ENCODE results near the gene EML3. TPM values are rescaled to one million over a fixed set of nuclear protein-coding genes. Genes with fewer than 3 reads are reported as not detected.

EML3 gene
- total and polyA plus RNA-seq, 2 donors from 2014 or later, result 35.0 to 83.3 TPM

DNA sequence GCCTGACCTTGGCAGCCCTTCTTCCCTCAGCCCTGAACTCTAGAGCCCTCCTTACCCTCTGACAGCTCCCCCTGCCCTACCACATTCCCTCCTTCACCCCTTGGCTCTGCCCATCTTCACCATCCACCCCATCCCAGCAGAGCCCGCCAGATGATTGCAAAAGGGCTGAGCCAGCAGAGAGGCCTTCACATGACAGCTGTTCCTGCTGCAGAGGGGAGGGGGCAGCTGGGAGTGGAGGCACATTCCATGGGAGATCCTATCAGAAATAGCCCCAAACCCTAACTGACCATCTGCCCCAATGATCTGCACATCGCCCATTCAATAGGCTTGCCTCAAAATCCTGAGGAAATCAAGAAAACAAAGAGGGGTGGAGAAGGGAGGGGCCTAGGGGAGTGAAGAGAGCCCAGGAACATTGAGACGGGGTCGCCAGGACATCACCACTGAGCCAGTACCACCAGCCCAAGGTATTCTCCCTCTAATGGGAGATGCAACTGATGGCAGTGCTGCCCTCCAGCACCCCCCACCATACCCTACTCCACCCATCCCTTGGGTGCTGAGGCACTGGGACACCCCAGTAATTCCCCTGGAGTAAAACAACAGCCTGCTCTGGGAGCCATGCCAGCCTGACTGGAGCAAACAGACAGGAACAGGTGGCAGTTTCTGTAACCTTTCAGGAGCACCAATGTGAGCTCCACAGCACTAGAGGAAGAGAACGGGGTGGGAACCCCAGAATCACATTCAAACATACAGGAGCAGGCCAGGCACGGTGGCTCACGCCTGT lies 58.0 kb downstream of the EML3 start:
- H3K9ac ChIP-seq (ENCODE audit: low read length in 3 of 3), result peak overlapping the region in 1 of 3 donors; percentile 51

DNA sequence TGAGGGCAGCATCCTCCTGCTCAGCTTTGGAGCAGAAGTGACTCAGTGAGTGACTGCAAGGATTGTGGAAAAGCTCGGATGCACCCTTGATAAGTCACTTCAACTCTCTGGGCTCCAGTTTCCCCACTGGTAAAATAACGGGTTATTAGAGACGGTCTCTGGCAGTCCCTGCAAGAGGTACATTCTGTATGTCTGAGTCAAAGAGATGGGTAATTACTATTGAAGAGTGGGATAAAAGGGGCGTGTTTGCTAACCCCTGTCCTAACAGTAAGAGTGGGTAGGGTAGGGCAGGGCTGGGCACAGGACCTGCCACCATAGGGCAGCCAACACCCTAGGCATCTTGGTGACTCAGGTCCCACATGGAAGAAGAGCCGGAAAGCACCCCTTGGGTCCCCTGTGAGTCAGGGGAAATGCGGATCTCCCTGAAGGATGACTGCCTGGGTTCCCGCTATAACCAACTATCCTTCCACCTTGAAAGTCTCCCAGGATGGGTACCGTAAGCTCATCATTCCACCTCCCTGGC lies 58.7 kb downstream of the EML3 start:
- Histone ChIP-seq H3K27me3 (ENCODE audit: control insufficient read depth, insufficient read depth, low read length) (no peaks in the 10 kb centered on the region), H3K36me3 (ENCODE audit: control insufficient read depth in 2 of 3, insufficient read depth in 3 of 3, low read length in 3 of 3) (peaks cover under 1 to 14% (median 3%) of the 10 kb centered on the region in 3 donors), H3K4me3 (ENCODE audit: low read length in 3 of 3) (peak overlapping the region in 1 of 3 donors; percentile 11), H3K9me3 (ENCODE audit: control insufficient read depth in 2 of 3, insufficient read depth in 1 of 3, low read length in 3 of 3) (no peaks in the 10 kb centered on the region), H3K9ac (ENCODE audit: low read length in 3 of 3) (peak overlapping the region in 1 of 3 donors; percentile 51), H3K27ac (ENCODE audit: low read depth in 2 of 2, low read length in 2 of 2) (peak overlapping the region; percentile 86 to 90), H3K4me1 (ENCODE audit: control insufficient read depth in 2 of 3, insufficient read depth in 2 of 3, low read depth in 1 of 3, low read length in 3 of 3) (peaks cover 5 to 54% (median 54%) of the 10 kb centered on the region in 3 donors)
- FAIRE-seq (no peak), DNase-seq (no peak)
- TF ChIP-seq, protein P1, sequence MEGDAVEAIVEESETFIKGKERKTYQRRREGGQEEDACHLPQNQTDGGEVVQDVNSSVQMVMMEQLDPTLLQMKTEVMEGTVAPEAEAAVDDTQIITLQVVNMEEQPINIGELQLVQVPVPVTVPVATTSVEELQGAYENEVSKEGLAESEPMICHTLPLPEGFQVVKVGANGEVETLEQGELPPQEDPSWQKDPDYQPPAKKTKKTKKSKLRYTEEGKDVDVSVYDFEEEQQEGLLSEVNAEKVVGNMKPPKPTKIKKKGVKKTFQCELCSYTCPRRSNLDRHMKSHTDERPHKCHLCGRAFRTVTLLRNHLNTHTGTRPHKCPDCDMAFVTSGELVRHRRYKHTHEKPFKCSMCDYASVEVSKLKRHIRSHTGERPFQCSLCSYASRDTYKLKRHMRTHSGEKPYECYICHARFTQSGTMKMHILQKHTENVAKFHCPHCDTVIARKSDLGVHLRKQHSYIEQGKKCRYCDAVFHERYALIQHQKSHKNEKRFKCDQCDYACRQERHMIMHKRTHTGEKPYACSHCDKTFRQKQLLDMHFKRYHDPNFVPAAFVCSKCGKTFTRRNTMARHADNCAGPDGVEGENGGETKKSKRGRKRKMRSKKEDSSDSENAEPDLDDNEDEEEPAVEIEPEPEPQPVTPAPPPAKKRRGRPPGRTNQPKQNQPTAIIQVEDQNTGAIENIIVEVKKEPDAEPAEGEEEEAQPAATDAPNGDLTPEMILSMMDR (IDR thresholded peaks at IDR 0.05; ENCODE audit: borderline replicate concordance, extremely low read depth, insufficient read depth), result no peak
- intact Hi-C loops (cut with DNase I), result no loop called here

More for the DNA sequence above, 58.0 kb downstream of the EML3 start:
- Histone ChIP-seq H3K9me3 (ENCODE audit: control insufficient read depth in 2 of 3, insufficient read depth in 1 of 3, low read length in 3 of 3) (no peaks in the 10 kb centered on the region), H3K27me3 (ENCODE audit: control insufficient read depth, insufficient read depth, low read length) (no peaks in the 10 kb centered on the region), H3K4me3 (ENCODE audit: low read length in 3 of 3) (no peak overlapping the region), H3K4me1 (ENCODE audit: control insufficient read depth in 2 of 3, insufficient read depth in 2 of 3, low read depth in 1 of 3, low read length in 3 of 3) (peaks cover 5 to 53% (median 51%) of the 10 kb centered on the region in 3 donors), H3K36me3 (ENCODE audit: control insufficient read depth in 2 of 3, insufficient read depth in 3 of 3, low read length in 3 of 3) (peaks cover 3 to 21% (median 9%) of the 10 kb centered on the region in 3 donors), H3K27ac (ENCODE audit: low read depth in 2 of 2, low read length in 2 of 2) (peak overlapping the region; percentile 86 to 90)
- intact Hi-C loops (cut with DNase I), result no loop called here
- FAIRE-seq (no peak), DNase-seq (peak in 2 of 5 donors; percentile 40 to 80)
- TF ChIP-seq, protein P1 (IDR thresholded peaks at IDR 0.05; ENCODE audit: borderline replicate concordance, extremely low read depth, insufficient read depth), result no peak

DNA sequence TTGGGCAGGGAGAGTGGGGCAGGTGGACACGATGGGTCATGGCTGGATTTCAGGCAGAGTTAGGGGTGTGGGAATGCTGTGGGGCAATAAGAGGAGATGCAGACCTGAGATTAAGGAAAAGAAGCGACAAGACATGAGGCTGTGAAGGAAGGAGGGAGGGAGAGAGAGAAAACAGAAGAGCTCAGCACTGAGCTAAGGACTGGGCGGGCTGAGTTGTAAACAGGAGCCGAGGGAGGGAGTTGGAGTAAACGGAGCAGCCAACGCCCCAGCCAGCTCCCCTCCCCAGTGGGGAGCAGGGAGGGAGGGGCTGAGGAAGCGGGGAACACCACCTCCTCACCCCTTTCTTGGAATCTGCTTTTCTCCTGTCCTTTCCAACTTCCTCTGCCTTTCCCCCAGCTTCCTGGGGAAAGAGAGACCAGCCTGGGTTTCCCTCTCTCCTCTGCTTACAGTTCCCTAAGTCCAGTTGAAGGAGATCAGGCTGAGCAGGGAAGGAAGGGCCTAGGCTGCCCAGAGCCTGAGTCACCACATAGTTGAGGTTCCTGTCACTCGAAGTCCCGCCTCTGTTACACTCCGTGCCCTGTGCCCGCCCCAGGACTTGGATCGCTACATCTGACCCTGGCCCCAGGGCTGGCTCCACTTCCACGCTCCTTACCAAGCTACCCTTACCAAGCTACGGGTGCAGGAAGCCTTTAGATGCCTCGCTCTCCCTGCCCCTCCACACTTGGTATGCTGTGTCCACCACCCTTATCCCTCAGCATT lies 59.3 kb downstream of the EML3 start:
- peak; percentile 77 to 97 (median 87) for DNase-seq
- Histone ChIP-seq H3K4me3 (ENCODE audit: low read length in 3 of 3) (peak overlapping the region; percentile 5 to 18 (median 11)), H3K36me3 (ENCODE audit: control insufficient read depth in 2 of 3, insufficient read depth in 3 of 3, low read length in 3 of 3) (peaks cover 0 to 8% (median 0%) of the 10 kb centered on the region in 3 donors), H3K4me1 (ENCODE audit: control insufficient read depth in 2 of 3, insufficient read depth in 2 of 3, low read depth in 1 of 3, low read length in 3 of 3) (peaks cover 5 to 57% (median 57%) of the 10 kb centered on the region in 3 donors), H3K27ac (ENCODE audit: low read depth in 2 of 2, low read length in 2 of 2) (peak overlapping the region; percentile 86 to 90), H3K27me3 (ENCODE audit: control insufficient read depth, insufficient read depth, low read length) (no peaks in the 10 kb centered on the region), H3K9ac (ENCODE audit: low read length in 3 of 3) (peak overlapping the region in 2 of 3 donors; percentile 4 to 51), H3K9me3 (ENCODE audit: control insufficient read depth in 2 of 3, insufficient read depth in 1 of 3, low read length in 3 of 3) (no peaks in the 10 kb centered on the region)
- TF ChIP-seq, protein P1 (IDR thresholded peaks at IDR 0.05; ENCODE audit: borderline replicate concordance, extremely low read depth, insufficient read depth), result no peak
- no peak for FAIRE-seq
- intact Hi-C loops (cut with DNase I), result no loop called here

All from kidney (tissue), 14 donors.